ENCODE results near the gene MT1H.
"Not testable (repeated sequence)": the region's sequence is repeated elsewhere in the genome, so short reads cannot be mapped to it uniquely, and the experiment has no call there.

Gene MT1H

DNA sequence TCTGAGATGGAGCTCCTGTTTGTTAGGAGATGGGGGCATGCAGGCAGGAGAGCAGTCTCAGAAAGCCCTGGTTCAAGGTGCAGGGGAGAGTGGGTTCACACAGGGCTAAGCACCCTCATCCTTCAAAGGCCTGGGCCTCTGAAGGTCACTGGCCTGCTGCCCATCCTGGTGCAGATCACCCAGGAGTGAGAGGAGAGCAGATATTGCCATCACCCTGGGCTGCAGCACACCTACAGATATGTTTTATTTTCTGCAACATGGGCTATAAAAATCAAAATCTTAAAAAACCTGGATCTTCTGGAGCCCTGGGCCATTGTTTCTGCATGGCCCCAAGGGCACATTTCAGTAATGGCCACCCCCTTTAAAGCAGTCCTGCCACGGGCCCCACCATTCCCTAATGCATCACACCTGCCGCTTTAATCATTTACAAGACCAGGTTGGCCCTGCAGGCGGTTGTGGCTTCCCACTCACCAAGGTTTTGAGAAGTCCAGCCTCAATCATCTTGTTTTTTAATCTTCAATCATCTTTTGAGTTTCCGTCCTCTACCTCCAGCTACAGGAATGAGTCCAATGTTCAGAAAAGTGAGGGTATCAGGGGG is 39.9 kb downstream of the MT1H start:
- Histone ChIP-seq H3K27me3 (ENCODE audit: control insufficient read depth, insufficient read depth, low read length) (no peaks in the 10 kb centered on the region), H3K9me3 (ENCODE audit: control insufficient read depth, insufficient read depth, low read depth, low read length) (no peaks in the 10 kb centered on the region), H3K36me3 (ENCODE audit: control insufficient read depth, insufficient read depth, low read length) (no peaks in the 10 kb centered on the region), H3K4me3 (ENCODE audit: low read depth, low read length) (no peak overlapping the region), H3K9ac (ENCODE audit: low read length) (no peak overlapping the region), H3K27ac (ENCODE audit: low read depth, low read length) (no peak overlapping the region), H3K4me1 (ENCODE audit: control insufficient read depth, insufficient read depth, low read length) (peaks cover 7% of the 10 kb centered on the region; the same call in 1 of the 2 replicates)

DNA sequence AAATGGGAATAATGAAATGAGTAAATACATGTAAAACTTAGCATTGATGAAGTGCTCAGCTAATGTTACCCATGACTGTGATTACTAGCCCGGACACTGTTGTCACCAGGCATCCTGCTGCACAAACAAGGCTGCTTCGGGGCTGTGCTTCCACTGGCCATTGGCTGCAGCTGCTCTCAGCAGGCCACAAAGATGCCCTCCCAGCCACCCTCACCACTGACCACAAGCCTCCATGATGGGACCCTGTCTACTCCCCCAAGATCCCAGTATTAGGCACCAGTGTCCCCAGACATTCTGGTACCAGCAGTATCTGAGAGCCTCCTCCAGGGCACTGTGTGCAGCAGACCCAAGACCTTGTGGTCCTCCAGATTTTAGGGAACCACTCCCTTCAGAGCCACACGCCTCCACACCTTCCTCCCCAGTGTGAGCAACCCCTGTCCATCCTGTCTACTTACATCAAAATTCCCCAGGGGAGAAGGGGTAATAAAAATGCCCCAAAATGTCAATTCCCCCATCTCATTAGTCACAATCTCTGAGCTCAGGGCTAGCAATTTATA is 40.6 kb downstream of the MT1H start:
- no peak overlapping the region for H3K9ac ChIP-seq (ENCODE audit: low read length)
- H3K27me3 ChIP-seq (ENCODE audit: control insufficient read depth, insufficient read depth, low read length), result no peaks in the 10 kb centered on the region
- H3K4me1 ChIP-seq (ENCODE audit: control insufficient read depth, insufficient read depth, low read length), result peaks cover 7% of the 10 kb centered on the region; the same call in 1 of the 2 replicates
- H3K36me3 ChIP-seq (ENCODE audit: control insufficient read depth, insufficient read depth, low read length), result no peaks in the 10 kb centered on the region
- H3K4me3 ChIP-seq (ENCODE audit: low read depth, low read length), result no peak overlapping the region
- H3K9me3 ChIP-seq (ENCODE audit: control insufficient read depth, insufficient read depth, low read depth, low read length), result no peaks in the 10 kb centered on the region
- no peak overlapping the region for H3K27ac ChIP-seq (ENCODE audit: low read depth, low read length)

DNA sequence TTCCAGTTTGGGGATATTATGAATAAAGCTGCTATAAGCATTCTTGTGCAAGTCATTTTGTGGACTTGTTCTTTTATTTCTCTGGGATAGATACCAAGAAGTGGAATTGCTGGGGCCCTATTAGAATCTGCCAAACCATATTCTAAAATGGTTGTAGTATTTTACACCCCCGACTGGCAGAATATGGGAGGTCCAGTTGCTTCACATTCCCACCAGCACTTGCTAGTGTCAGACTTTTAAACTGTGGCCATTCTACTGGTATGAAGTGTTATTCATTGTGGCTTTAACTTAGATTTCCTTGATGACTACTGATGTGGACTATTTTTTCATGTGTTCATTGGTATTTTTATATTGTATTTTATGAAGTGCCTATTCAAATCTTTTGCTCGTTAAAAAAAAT is 42.2 kb downstream of the MT1H start:
- no peaks in the 10 kb centered on the region for H3K36me3 ChIP-seq (ENCODE audit: control insufficient read depth, insufficient read depth, low read length)
- H3K4me1 ChIP-seq (ENCODE audit: control insufficient read depth, insufficient read depth, low read length), result peaks cover 7% of the 10 kb centered on the region; the same call in 1 of the 2 replicates
- H3K27ac ChIP-seq (ENCODE audit: low read depth, low read length), result no peak overlapping the region
- no peak overlapping the region for H3K9ac ChIP-seq (ENCODE audit: low read length)
- H3K4me3 ChIP-seq (ENCODE audit: low read depth, low read length), result no peak overlapping the region
- H3K27me3 ChIP-seq (ENCODE audit: control insufficient read depth, insufficient read depth, low read length), result no peaks in the 10 kb centered on the region
- H3K9me3 ChIP-seq (ENCODE audit: control insufficient read depth, insufficient read depth, low read depth, low read length), result no peaks in the 10 kb centered on the region

DNA sequence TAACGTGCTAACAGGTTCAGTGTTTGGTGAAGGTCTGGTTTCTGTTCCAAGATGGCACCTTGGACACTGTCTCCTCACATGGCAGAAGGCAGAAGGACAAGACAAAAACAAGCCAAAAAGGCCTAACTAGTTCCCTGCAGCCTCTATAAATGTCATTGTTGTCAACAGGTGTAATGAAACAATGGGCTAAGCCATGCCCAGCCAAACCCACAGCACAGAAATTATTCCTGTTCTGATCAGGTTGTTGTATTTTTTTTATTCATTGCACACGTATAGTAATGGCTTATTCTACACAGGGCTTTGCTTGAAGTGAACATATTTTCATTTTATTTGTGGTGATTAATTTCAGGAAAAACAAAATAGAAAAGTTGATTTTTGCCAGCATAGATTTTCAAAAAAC is 44.2 kb downstream of the MT1H start:
- Histone ChIP-seq H3K9me3 (ENCODE audit: control insufficient read depth, insufficient read depth, low read depth, low read length) (no peaks in the 10 kb centered on the region), H3K9ac (ENCODE audit: low read length) (no peak overlapping the region), H3K27ac (ENCODE audit: low read depth, low read length) (no peak overlapping the region), H3K4me1 (ENCODE audit: control insufficient read depth, insufficient read depth, low read length) (0 out of 2 replicates have a peak, but pooled peaks cover under 1% of the 10 kb centered on the region), H3K27me3 (ENCODE audit: control insufficient read depth, insufficient read depth, low read length) (no peaks in the 10 kb centered on the region), H3K4me3 (ENCODE audit: low read depth, low read length) (no peak overlapping the region), H3K36me3 (ENCODE audit: control insufficient read depth, insufficient read depth, low read length) (no peaks in the 10 kb centered on the region)

DNA sequence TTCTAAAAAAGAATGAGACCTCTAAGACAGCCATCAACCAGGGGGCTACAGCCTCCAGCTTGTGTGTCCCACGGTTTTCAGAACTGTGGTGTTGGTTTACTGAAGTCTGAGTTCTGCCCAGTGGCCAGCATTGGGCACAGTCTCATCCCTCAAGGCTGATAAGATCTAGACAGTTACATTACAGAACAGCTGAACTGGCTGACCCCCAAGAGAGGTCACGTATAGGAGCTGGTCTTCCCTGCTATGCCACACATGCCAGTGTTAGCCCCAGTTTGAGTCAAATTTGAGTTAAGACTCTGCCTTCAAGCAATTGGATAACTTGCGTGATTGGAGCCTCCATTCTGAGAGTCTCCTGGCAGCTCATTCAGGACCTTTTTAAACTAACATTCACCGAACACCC is 45.5 kb downstream of the MT1H start:
- no peaks in the 10 kb centered on the region for H3K27me3 ChIP-seq (ENCODE audit: control insufficient read depth, insufficient read depth, low read length)
- H3K27ac ChIP-seq (ENCODE audit: low read depth, low read length), result no peak overlapping the region
- no peak overlapping the region for H3K9ac ChIP-seq (ENCODE audit: low read length)
- no peak overlapping the region for H3K4me3 ChIP-seq (ENCODE audit: low read depth, low read length)
- no peaks in the 10 kb centered on the region for H3K4me1 ChIP-seq (ENCODE audit: control insufficient read depth, insufficient read depth, low read length)
- H3K36me3 ChIP-seq (ENCODE audit: control insufficient read depth, insufficient read depth, low read length), result no peaks in the 10 kb centered on the region
- H3K9me3 ChIP-seq (ENCODE audit: control insufficient read depth, insufficient read depth, low read depth, low read length), result no peaks in the 10 kb centered on the region

DNA sequence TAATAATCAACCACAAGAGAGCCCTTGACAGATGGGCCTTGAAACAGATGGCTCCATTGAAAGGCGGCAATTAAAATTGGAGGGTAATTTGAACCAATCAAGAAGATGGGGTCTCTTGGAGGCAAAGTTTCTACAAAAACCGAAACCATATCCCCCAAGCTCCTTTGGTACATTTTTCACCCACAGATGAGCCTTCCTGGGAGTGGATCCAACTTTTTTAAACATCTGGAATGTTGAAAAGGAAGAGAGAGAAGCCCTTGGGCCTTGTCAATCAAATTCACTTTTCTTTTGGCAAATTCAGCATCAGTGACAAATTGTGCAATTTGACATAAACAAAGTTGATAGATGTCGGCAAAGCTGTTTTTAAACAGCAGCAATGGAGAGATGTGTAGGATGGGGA is 47.1 kb downstream of the MT1H start:
- Histone ChIP-seq H3K4me1 (ENCODE audit: control insufficient read depth, insufficient read depth, low read length) (no peaks in the 10 kb centered on the region), H3K36me3 (ENCODE audit: control insufficient read depth, insufficient read depth, low read length) (no peaks in the 10 kb centered on the region), H3K9ac (ENCODE audit: low read length) (no peak overlapping the region), H3K27me3 (ENCODE audit: control insufficient read depth, insufficient read depth, low read length) (no peaks in the 10 kb centered on the region), H3K9me3 (ENCODE audit: control insufficient read depth, insufficient read depth, low read depth, low read length) (no peaks in the 10 kb centered on the region), H3K27ac (ENCODE audit: low read depth, low read length) (no peak overlapping the region), H3K4me3 (ENCODE audit: low read depth, low read length) (no peak overlapping the region)

DNA sequence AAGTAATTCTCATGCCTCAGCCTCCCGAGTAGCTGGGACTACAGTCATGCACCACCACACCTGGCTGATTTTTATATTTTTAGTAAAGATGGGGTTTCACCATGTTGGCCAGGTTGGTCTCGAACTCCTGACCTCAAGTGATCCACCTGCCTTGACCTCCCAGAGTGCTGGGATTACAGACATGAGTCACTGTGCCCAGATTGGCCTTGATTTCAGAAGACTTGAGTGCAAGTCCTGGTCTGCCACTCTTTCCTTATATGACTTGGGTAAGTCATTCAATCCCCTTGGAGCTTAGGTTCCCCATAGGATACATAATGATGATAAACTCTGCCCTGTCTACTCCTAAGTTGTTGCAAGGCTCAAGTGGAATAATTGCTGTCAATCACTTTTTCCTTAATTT is 47.9 kb downstream of the MT1H start:
- not testable (repeated sequence) for H3K9ac ChIP-seq (ENCODE audit: low read length); H3K27ac ChIP-seq (ENCODE audit: low read depth, low read length); H3K9me3 ChIP-seq (ENCODE audit: control insufficient read depth, insufficient read depth, low read depth, low read length); H3K4me1 ChIP-seq (ENCODE audit: control insufficient read depth, insufficient read depth, low read length); H3K4me3 ChIP-seq (ENCODE audit: low read depth, low read length); H3K27me3 ChIP-seq (ENCODE audit: control insufficient read depth, insufficient read depth, low read length); H3K36me3 ChIP-seq (ENCODE audit: control insufficient read depth, insufficient read depth, low read length)
